BLaER1 treated with 17β-estradiol and CSF1 and Interleukin-3, amounts not matched to agents 10 nM and 100 nM (cell line): ENCODE results near the gene F3.
"Not testable (repeated sequence)": the region's sequence is repeated elsewhere in the genome, so short reads cannot be mapped to it uniquely, and the experiment has no call there.

ENCODE experiments used
- H3K27ac ChIP-seq, 11 experiments: shearing (Covaris generic); formaldehyde crosslinking; 2 replicates each; pipeline ENCODE4 v1.8.1; 2022
- H3K27me3 ChIP-seq, 11 experiments: shearing (Covaris generic); formaldehyde crosslinking; 2 replicates each; pipeline ENCODE4 v1.8.1; 2022
- H3K36me3 ChIP-seq, 11 experiments: shearing (Covaris generic); formaldehyde crosslinking; 2 replicates each; pipeline ENCODE4 v1.8.1; 2022
- H3K4me1 ChIP-seq, 10 experiments: shearing (Covaris generic); formaldehyde crosslinking; 2 replicates each; pipeline ENCODE4 v1.8.1; 2022
- H3K4me2 ChIP-seq, 11 experiments: shearing (Covaris generic); formaldehyde crosslinking; 2 replicates each; pipeline ENCODE4 v1.8.1; 2022
- H3K4me3 ChIP-seq, 10 experiments: shearing (Covaris generic); formaldehyde crosslinking; 2 replicates each; pipeline ENCODE4 v1.8.1; 2022
- H3K9ac ChIP-seq, 11 experiments: shearing (Covaris generic); formaldehyde crosslinking; 2 replicates each; pipeline ENCODE4 v1.8.1; 2022
- H3K9me3 ChIP-seq, 11 experiments: shearing (Covaris generic); formaldehyde crosslinking; replicated peaks in 1 of 11; 2 replicates each; pipeline ENCODE4 v1.8.1; 2022
- H4K20me1 ChIP-seq, 11 experiments: shearing (Covaris generic); formaldehyde crosslinking; 2 replicates each; pipeline ENCODE4 v1.8.1; 2022
- Cebpa-rat ChIP-seq, 11 experiments: shearing (Covaris generic); IDR thresholded peaks; 2 replicates each; pipeline ENCODE4 v1.8.1; 2022

Gene F3

GRCh38 chr1:94566436-94566835 lies 24.9 kb upstream of the F3 start:
- not testable (repeated sequence) for H3K9ac ChIP-seq, H3K4me1 ChIP-seq, H3K27me3 ChIP-seq, H4K20me1 ChIP-seq, H3K4me3 ChIP-seq, H3K4me2 ChIP-seq, H3K27ac ChIP-seq, H3K36me3 ChIP-seq
- peaks cover 15 to 31% (median 22%) of the 10 kb centered on the region in 11 experiments for H3K9me3 ChIP-seq

GRCh38 chr1:94565901-94566300 lies 24.3 kb upstream of the F3 start:
- no peak for TF ChIP-seq Cebpa-rat (IDR thresholded peaks at IDR 0.05)
- no peak overlapping the region for H3K4me2 ChIP-seq

GRCh38 chr1:94562519-94563260 lies 21.1 kb upstream of the F3 start:
- H3K4me2 ChIP-seq = no peak overlapping the region

More at GRCh38 chr1:94565901-94566300, 24.3 kb upstream of the F3 start:
- no peak overlapping the region for H3K9ac ChIP-seq
- H3K9me3 ChIP-seq = peaks cover 15 to 31% (median 22%) of the 10 kb centered on the region in 11 experiments
- no peaks in the 10 kb centered on the region for H4K20me1 ChIP-seq
- no peak overlapping the region for H3K27ac ChIP-seq
- H3K4me1 ChIP-seq = no peaks in the 10 kb centered on the region
- H3K27me3 ChIP-seq = no peaks in the 10 kb centered on the region
- no peak overlapping the region for H3K4me3 ChIP-seq
- no peaks in the 10 kb centered on the region for H3K36me3 ChIP-seq

GRCh38 chr1:94560333-94560732 lies 18.8 kb upstream of the F3 start:
- no peak overlapping the region for H3K27ac ChIP-seq

More at GRCh38 chr1:94562519-94563260, 21.1 kb upstream of the F3 start:
- no peaks in the 10 kb centered on the region for H3K36me3 ChIP-seq
- H3K4me1 ChIP-seq = no peaks in the 10 kb centered on the region
- no peak overlapping the region for H3K4me3 ChIP-seq
- H4K20me1 ChIP-seq = no peaks in the 10 kb centered on the region
- no peak overlapping the region for H3K27ac ChIP-seq
- no peak for TF ChIP-seq Cebpa-rat (IDR thresholded peaks at IDR 0.05)
- H3K9ac ChIP-seq = no peak overlapping the region
- peaks cover 3 to 10% (median 7%) of the 10 kb centered on the region in 11 experiments; a peak in 19 of 22 replicates for H3K9me3 ChIP-seq
- no peaks in the 10 kb centered on the region for H3K27me3 ChIP-seq

GRCh38 chr1:94559921-94560320 lies 18.4 kb upstream of the F3 start:
- no peak overlapping the region for H3K9ac ChIP-seq
- no peak overlapping the region for H3K27ac ChIP-seq
- H3K36me3 ChIP-seq = no peaks in the 10 kb centered on the region
- no peaks in the 10 kb centered on the region for H4K20me1 ChIP-seq
- H3K27me3 ChIP-seq = no peaks in the 10 kb centered on the region
- H3K9me3 ChIP-seq = no peaks in the 10 kb centered on the region
- no peaks in the 10 kb centered on the region for H3K4me1 ChIP-seq
- H3K4me2 ChIP-seq = no peak overlapping the region
- H3K4me3 ChIP-seq = no peak overlapping the region
- no peak for TF ChIP-seq Cebpa-rat (IDR thresholded peaks at IDR 0.05)

More at GRCh38 chr1:94560333-94560732, 18.8 kb upstream of the F3 start:
- no peaks in the 10 kb centered on the region for H4K20me1 ChIP-seq
- no peak overlapping the region for H3K9ac ChIP-seq
- TF ChIP-seq Cebpa-rat (IDR thresholded peaks at IDR 0.05) = no peak
- H3K36me3 ChIP-seq = no peaks in the 10 kb centered on the region
- no peaks in the 10 kb centered on the region for H3K9me3 ChIP-seq
- H3K4me2 ChIP-seq = no peak overlapping the region
- no peak overlapping the region for H3K4me3 ChIP-seq
- no peaks in the 10 kb centered on the region for H3K27me3 ChIP-seq
- H3K4me1 ChIP-seq = no peaks in the 10 kb centered on the region

- Histone ChIP-seq H3K9me3 (no peaks in the 10 kb centered on the region), H3K4me2 (no peak overlapping the region), H4K20me1 (no peaks in the 10 kb centered on the region), H3K36me3 (no peaks in the 10 kb centered on the region), H3K4me1 (peaks cover 0 to 6% (median 0%) of the 10 kb centered on the region in 10 experiments; a peak in 2 of 20 replicates), H3K27me3 (no peaks in the 10 kb centered on the region), H3K9ac (no peak overlapping the region), H3K4me3 (no peak overlapping the region), H3K27ac (no peak overlapping the region)
- no peak for TF ChIP-seq Cebpa-rat (IDR thresholded peaks at IDR 0.05)
These were observed 13.5 kb upstream of the F3 start for GRCh38 chr1:94555091-94555490.

GRCh38 chr1:94554580-94554979 lies 13.0 kb upstream of the F3 start:
- H3K9ac ChIP-seq = no peak overlapping the region

GRCh38 chr1:94553931-94554330 lies 12.4 kb upstream of the F3 start:
- H3K4me1 ChIP-seq = peaks cover 0 to 6% (median 0%) of the 10 kb centered on the region in 10 experiments; a peak in 2 of 20 replicates
- no peak overlapping the region for H3K27ac ChIP-seq
- no peak overlapping the region for H3K9ac ChIP-seq
- no peak for TF ChIP-seq Cebpa-rat (IDR thresholded peaks at IDR 0.05)
- H3K9me3 ChIP-seq = no peaks in the 10 kb centered on the region
- no peaks in the 10 kb centered on the region for H3K27me3 ChIP-seq
- no peak overlapping the region for H3K4me2 ChIP-seq
- no peak overlapping the region for H3K4me3 ChIP-seq
- H4K20me1 ChIP-seq = no peaks in the 10 kb centered on the region
- no peaks in the 10 kb centered on the region for H3K36me3 ChIP-seq

More at GRCh38 chr1:94554580-94554979, 13.0 kb upstream of the F3 start:
- Histone ChIP-seq H3K36me3 (no peaks in the 10 kb centered on the region), H3K27me3 (no peaks in the 10 kb centered on the region), H3K4me3 (no peak overlapping the region), H3K9me3 (no peaks in the 10 kb centered on the region), H3K27ac (no peak overlapping the region), H4K20me1 (no peaks in the 10 kb centered on the region), H3K4me2 (no peak overlapping the region), H3K4me1 (peaks cover 0 to 6% (median 0%) of the 10 kb centered on the region in 10 experiments; a peak in 2 of 20 replicates)
- no peak for TF ChIP-seq Cebpa-rat (IDR thresholded peaks at IDR 0.05)

GRCh38 chr1:94553323-94553730 lies 11.8 kb upstream of the F3 start:
- Histone ChIP-seq H3K36me3 (no peaks in the 10 kb centered on the region), H4K20me1 (no peaks in the 10 kb centered on the region), H3K9ac (no peak overlapping the region), H3K4me1 (peaks cover 0 to 6% (median 0%) of the 10 kb centered on the region in 10 experiments; a peak in 2 of 20 replicates), H3K9me3 (no peaks in the 10 kb centered on the region), H3K27ac (no peak overlapping the region), H3K4me3 (no peak overlapping the region), H3K27me3 (no peaks in the 10 kb centered on the region), H3K4me2 (no peak overlapping the region)
- TF ChIP-seq Cebpa-rat (IDR thresholded peaks at IDR 0.05) = no peak

- H4K20me1 ChIP-seq = no peaks in the 10 kb centered on the region
- no peak overlapping the region for H3K4me3 ChIP-seq
- H3K4me1 ChIP-seq = peaks cover 0 to 6% (median 0%) of the 10 kb centered on the region in 10 experiments; a peak in 2 of 20 replicates
- H3K4me2 ChIP-seq = no peak overlapping the region
- no peak overlapping the region for H3K27ac ChIP-seq
- H3K36me3 ChIP-seq = no peaks in the 10 kb centered on the region
- no peaks in the 10 kb centered on the region for H3K27me3 ChIP-seq
- no peaks in the 10 kb centered on the region for H3K9me3 ChIP-seq
- TF ChIP-seq Cebpa-rat (IDR thresholded peaks at IDR 0.05) = no peak
- no peak overlapping the region for H3K9ac ChIP-seq
These were observed 10.6 kb upstream of the F3 start for GRCh38 chr1:94552071-94552586.
